HG03460 (cell line): ENCODE measurements around the gene DNAJC30.
A peak's percentile ranks its signal among the peaks of the same experiment; 100 is the strongest.
"Not testable (repeated sequence)": the region's sequence is repeated elsewhere in the genome, so short reads cannot be mapped to it uniquely, and the experiment has no call there.

Experiments
- ATAC-seq: cut with Tn5 transposase; IDR thresholded peaks from one replicate; pipeline ENCODE4 v1.9.1; 2021; ENCODE audit not compliant: unreplicated experiment

DNAJC30 gene

GRCh38 chr7:73683788-73684693 lies 788 bp upstream of the DNAJC30 start:
- peak; percentile 13 for ATAC-seq

- peak; percentile 3 for ATAC-seq
These were observed 553 bp downstream of the DNAJC30 start for GRCh38 chr7:73682745-73683055.

GRCh38 chr7:73681031-73681430 lies 2.2 kb downstream of the DNAJC30 start:
- ATAC-seq = no peak

GRCh38 chr7:73680501-73680900 lies 2.8 kb downstream of the DNAJC30 start:
- ATAC-seq = no peak

GRCh38 chr7:73679709-73680108 lies 3.5 kb downstream of the DNAJC30 start:
- ATAC-seq = no peak

GRCh38 chr7:73678862-73679261 lies 4.4 kb downstream of the DNAJC30 start:
- ATAC-seq = no peak

- ATAC-seq = not testable (repeated sequence)
These were observed 7.2 kb downstream of the DNAJC30 start for GRCh38 chr7:73676062-73676461.

GRCh38 chr7:73674468-73675124 lies 8.7 kb downstream of the DNAJC30 start:
- ATAC-seq = no peak

GRCh38 chr7:73671857-73672445 lies 11.3 kb downstream of the DNAJC30 start:
- ATAC-seq = no peak

GRCh38 chr7:73671322-73671661 lies 12.0 kb downstream of the DNAJC30 start:
- ATAC-seq = no peak

- ATAC-seq = no peak
These were observed 13.3 kb downstream of the DNAJC30 start for GRCh38 chr7:73669858-73670385.

GRCh38 chr7:73669288-73669701 lies 14.0 kb downstream of the DNAJC30 start:
- no peak for ATAC-seq

GRCh38 chr7:73668886-73669230 lies 14.4 kb downstream of the DNAJC30 start:
- ATAC-seq = no peak

- peak; percentile 18 for ATAC-seq
These were observed 15.0 kb downstream of the DNAJC30 start for GRCh38 chr7:73668103-73668885.

- peak; percentile 93 for ATAC-seq
These were observed 15.7 kb downstream of the DNAJC30 start, which contains the start of gene VPS37D for GRCh38 chr7:73667344-73668102. Gene VPS37D (plus strand): TSS chr7:73667831. CDS start chr7:73667959, 128 bp downstream.

- no peak for ATAC-seq
These were observed 20.2 kb downstream of the DNAJC30 start for GRCh38 chr7:73663033-73663432.

GRCh38 chr7:73660594-73660993 lies 22.7 kb downstream of the DNAJC30 start:
- not testable (repeated sequence) for ATAC-seq

- no peak for ATAC-seq
These were observed 23.3 kb downstream of the DNAJC30 start for GRCh38 chr7:73659983-73660382.

GRCh38 chr7:73655309-73655708 lies 27.9 kb downstream of the DNAJC30 start:
- ATAC-seq = not testable (repeated sequence)

- no peak for ATAC-seq
These were observed 30.7 kb downstream of the DNAJC30 start for GRCh38 chr7:73652541-73652949.
